GM21423 (cell line): ENCODE measurements around the gene KSR1.
"Not testable (repeated sequence)": the region's sequence is repeated elsewhere in the genome, so short reads cannot be mapped to it uniquely, and the experiment has no call there.

Source experiments
- ATAC-seq: cut with Tn5 transposase; IDR thresholded peaks from one replicate; pipeline ENCODE4 v1.9.1; 2021; ENCODE audit warnings: mild to moderate bottlenecking, moderate library complexity; ENCODE audit not compliant: unreplicated experiment

KSR1 gene

GRCh38 chr17:27452828-27453227 lies 3.4 kb upstream of the KSR1 start:
- no peak for ATAC-seq

GRCh38 chr17:27453471-27453870 lies 2.8 kb upstream of the KSR1 start:
- ATAC-seq, result no peak

- no peak for ATAC-seq
Measured at GRCh38 chr17:27454089-27454488, 2.2 kb upstream of the KSR1 start.

- ATAC-seq, result no peak
Measured at GRCh38 chr17:27455236-27455913, 873 bp upstream of the KSR1 start.

- ATAC-seq, result no peak
Measured at GRCh38 chr17:27456681-27457359, 572 bp downstream of the KSR1 start.

GRCh38 chr17:27457360-27457715 lies 1.1 kb downstream of the KSR1 start:
- ATAC-seq, result no peak

- ATAC-seq, result no peak
Measured at GRCh38 chr17:27457731-27458523, 1.7 kb downstream of the KSR1 start.

GRCh38 chr17:27458524-27458908 lies 2.3 kb downstream of the KSR1 start:
- no peak for ATAC-seq

- ATAC-seq, result no peak
Measured at GRCh38 chr17:27459433-27459832, 3.2 kb downstream of the KSR1 start.

- ATAC-seq, result no peak
Measured at GRCh38 chr17:27460196-27460725, 4.0 kb downstream of the KSR1 start.

GRCh38 chr17:27461192-27461859 lies 5.1 kb downstream of the KSR1 start:
- ATAC-seq, result no peak

GRCh38 chr17:27462149-27462548 lies 5.9 kb downstream of the KSR1 start:
- no peak for ATAC-seq

GRCh38 chr17:27462714-27463113 lies 6.5 kb downstream of the KSR1 start:
- ATAC-seq, result no peak

GRCh38 chr17:27463235-27463677 lies 7.0 kb downstream of the KSR1 start:
- ATAC-seq, result no peak

GRCh38 chr17:27464019-27464418 lies 7.8 kb downstream of the KSR1 start:
- not testable (repeated sequence) for ATAC-seq

GRCh38 chr17:27464431-27464830 lies 8.2 kb downstream of the KSR1 start:
- ATAC-seq, result no peak

GRCh38 chr17:27465875-27466274 lies 9.6 kb downstream of the KSR1 start:
- not testable (repeated sequence) for ATAC-seq

GRCh38 chr17:27466376-27466742 lies 10.1 kb downstream of the KSR1 start:
- peak; percentile 14 for ATAC-seq

GRCh38 chr17:27466743-27467375 lies 10.6 kb downstream of the KSR1 start:
- peak; percentile 61 for ATAC-seq

- ATAC-seq, result no peak
Measured at GRCh38 chr17:27469256-27469655, 13.0 kb downstream of the KSR1 start.
